Hematopoietic multipotent progenitor cell treated with erythropoietin and hydrocortisone succinate and interleukin-3 and kit ligand, for 6 days (in vitro differentiated cells): ENCODE results near the gene CXorf65.
A peak's percentile ranks its signal among the peaks of the same experiment; 100 is the strongest.

Experiments
- DNase-seq: peaks from one replicate; pipeline ENCODE4 v3.0.0-alpha.2; 2015

Gene CXorf65

DNA sequence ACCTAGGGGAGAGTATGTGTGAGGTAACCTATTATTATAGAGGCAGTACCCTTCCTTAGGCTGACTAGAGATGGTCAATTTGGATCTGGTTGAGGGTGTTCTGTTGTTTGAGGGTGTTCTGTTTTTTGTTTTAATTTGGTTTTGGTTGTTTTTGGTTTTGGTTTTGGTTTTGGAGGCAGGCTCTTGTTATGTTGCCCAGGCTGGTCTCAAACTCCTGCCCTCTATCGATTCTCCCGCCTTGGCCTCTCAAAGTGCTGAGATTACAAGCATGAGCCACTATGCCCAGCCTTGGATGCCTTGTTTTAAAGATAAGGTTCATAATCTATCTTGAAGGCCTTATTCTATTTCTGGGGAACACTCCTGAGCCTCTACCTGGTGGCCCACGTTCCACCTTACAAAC is 912 bp downstream of the CXorf65 start:
- peak; percentile 13 for DNase-seq

GRCh38 chrX:71103110-71103983 is 3.2 kb downstream of the CXorf65 start:
- peak; percentile 85 for DNase-seq

- peak; percentile 41 for DNase-seq
These were observed 4.2 kb downstream of the CXorf65 start for GRCh38 chrX:71102292-71102691.

DNA sequence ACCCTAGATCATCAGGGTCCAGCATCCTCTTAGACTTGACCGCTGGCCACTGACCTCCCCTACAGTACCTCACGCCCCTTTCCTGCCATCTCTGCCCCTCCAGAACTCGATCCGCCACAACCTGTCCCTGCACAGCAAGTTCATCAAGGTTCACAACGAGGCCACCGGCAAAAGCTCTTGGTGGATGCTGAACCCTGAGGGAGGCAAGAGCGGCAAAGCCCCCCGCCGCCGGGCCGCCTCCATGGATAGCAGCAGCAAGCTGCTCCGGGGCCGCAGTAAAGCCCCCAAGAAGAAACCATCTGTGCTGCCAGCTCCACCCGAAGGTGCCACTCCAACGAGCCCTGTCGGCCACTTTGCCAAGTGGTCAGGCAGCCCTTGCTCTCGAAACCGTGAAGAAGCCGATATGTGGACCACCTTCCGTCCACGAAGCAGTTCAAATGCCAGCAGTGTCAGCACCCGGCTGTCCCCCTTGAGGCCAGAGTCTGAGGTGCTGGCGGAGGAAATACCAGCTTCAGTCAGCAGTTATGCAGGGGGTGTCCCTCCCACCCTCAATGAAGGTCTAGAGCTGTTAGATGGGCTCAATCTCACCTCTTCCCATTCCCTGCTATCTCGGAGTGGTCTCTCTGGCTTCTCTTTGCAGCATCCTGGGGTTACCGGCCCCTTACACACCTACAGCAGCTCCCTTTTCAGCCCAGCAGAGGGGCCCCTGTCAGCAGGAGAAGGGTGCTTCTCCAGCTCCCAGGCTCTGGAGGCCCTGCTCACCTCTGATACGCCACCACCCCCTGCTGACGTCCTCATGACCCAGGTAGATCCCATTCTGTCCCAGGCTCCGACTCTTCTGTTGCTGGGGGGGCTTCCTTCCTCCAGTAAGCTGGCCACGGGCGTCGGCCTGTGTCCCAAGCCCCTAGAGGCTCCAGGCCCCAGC is 5.7 kb downstream of the CXorf65 start:
- DNase-seq: peak; percentile 15

DNA sequence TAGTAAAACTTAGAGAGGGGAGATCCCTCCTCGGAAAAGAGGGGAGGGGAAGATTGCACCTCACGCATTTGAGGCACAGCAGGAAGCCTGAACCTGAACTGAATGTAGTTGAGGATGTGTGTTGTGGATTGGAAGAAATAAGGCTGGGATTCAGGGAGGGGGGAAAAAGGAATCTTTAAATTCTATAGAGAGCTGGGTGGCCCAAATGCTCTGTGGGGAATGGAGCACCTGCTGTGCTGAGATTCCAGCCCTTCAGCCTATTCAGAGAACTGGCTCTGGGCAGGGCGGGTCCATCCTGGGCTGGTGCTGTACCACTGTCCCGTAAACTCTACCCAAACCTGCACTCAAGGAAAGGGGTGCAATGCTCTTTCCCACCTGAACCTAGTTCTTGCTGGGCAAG is 6.8 kb downstream of the CXorf65 start:
- no peak for DNase-seq

GRCh38 chrX:71098951-71099506 is 7.5 kb downstream of the CXorf65 start:
- DNase-seq: no peak

- DNase-seq: peak; percentile 86
These were observed 8.2 kb downstream of the CXorf65 start for GRCh38 chrX:71098302-71098701.

DNA sequence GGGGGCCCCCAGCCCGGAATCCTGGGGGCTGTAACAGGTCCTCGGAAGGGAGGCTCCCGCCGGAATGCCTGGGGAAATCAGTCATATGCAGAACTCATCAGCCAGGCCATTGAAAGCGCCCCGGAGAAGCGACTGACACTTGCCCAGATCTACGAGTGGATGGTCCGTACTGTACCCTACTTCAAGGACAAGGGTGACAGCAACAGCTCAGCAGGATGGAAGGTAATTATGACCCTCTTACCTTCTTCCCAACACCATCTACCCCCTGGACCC is 9.8 kb downstream of the CXorf65 start:
- no peak for DNase-seq

GRCh38 chrX:71095981-71096759 is 10.4 kb downstream of the CXorf65 start:
- DNase-seq: peak; percentile 66

DNA sequence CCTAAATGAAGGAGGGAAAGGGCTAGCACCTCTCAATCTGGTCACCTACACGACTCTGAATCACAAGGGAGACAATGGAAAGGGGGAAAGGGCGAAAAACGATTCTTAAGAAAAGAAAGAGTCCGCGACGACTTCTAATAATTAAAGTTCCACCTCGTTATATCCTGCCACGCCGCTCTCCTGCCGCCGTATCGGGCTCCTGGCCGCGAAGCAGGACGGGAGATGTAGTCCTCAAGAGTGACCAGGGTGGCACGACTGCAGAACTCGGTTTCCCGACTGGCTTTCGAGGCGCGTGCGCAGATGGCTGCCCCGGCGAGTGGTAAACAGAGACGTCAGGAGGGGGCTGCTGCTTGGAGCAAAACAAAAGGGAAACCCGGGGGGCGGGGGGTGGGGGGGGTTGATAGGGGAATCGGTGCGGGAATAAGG is 11.0 kb downstream of the CXorf65 start, which contains the start of gene FOXO4:
TSS of gene FOXO4 (plus strand) at position 297 of the 426 bp plus-strand sequence. CDS start 678 bp downstream, outside the sequence.
- peak; percentile 93 for DNase-seq

GRCh38 chrX:71095033-71095432 is 11.5 kb downstream of the CXorf65 start:
- DNase-seq: peak; percentile 52

GRCh38 chrX:71091263-71091662 is 15.3 kb downstream of the CXorf65 start:
- peak; percentile 53 for DNase-seq

GRCh38 chrX:71085900-71086299 is 20.6 kb downstream of the CXorf65 start:
- DNase-seq: no peak

- no peak for DNase-seq
These were observed 23.7 kb downstream of the CXorf65 start for GRCh38 chrX:71082822-71083221.

- no peak for DNase-seq
These were observed 24.4 kb downstream of the CXorf65 start for GRCh38 chrX:71082124-71082647.

GRCh38 chrX:71081330-71082123 is 25.0 kb downstream of the CXorf65 start:
- DNase-seq: peak; percentile 22

- no peak for DNase-seq
These were observed 36.0 kb downstream of the CXorf65 start for GRCh38 chrX:71070531-71070930.

DNA sequence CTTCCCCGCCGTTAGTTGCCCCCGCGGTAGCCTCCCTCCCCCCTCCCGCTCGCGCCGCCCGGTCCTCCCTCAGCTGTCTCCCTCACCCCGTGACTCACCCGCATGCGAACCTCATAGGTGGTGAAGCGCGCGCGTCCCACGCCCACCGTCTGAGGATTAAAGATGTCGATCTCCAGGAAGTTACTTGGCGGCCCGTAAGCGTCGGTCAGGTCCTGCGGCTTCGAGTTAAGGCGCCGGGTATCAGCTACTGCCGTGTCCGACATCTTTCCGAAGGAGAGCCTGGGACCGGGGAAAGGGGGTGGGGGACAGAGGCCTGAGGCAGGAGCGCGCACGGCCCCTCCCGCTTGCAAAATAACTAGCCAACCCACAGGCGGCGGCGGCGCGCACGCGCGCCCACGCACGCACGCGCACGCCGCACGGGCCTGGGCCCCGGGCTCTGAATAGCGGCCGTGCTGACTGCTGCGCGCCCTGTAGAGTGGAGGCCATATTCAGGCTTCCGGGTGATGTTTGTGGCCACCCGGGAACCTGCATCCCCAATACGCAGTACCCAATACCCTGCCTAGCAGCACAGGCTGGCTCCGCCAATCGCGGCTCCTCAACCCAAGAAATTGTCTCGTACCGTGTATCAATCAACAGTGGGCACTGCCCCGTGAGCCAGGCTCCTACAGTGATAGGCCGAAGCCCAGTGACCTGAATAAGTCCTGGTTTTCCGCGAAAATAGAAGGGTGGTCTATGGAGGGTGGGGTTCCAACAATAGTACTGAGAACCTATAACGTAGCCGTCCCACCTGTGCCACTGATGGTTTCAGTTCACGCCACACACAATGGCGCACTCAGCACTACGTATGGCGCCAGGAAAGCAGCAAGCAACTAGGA is 38.3 kb downstream of the CXorf65 start, which contains the start of gene SNX12:
TSS of gene SNX12 (minus strand) at position 291 of the 875 bp plus-strand sequence. CDS start at position 263, 28 bp downstream.
- peak; percentile 93 for DNase-seq

GRCh38 chrX:71067712-71068043 is 38.9 kb downstream of the CXorf65 start:
- DNase-seq: peak; percentile 19

DNA sequence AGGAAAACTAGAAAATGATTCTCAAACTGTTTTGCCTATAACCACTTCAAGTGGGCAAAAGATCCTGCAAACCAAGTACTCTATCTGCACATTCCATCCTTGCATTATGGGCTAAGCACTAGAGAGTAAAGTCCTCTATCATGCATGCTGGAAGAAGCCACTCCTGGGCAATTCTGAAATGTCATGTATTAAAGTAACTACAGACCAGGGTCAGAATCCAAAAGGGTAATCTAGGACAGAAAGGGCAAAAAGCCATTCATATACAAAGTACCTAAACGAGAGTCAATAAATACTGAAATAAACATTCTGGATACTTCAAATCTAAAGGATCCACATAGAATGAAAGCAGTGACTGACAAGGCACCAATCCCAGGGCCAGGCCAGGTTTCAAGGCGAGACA is 39.5 kb downstream of the CXorf65 start:
- no peak for DNase-seq
